Esophagus squamous epithelium (tissue), 5 donors: Measurements from ENCODE around the gene CCDC88C. TPM values are rescaled to one million over a fixed set of nuclear protein-coding genes. Genes with fewer than 3 reads are reported as not detected.

Source experiments
- DNase-seq: peaks from one replicate; lab custom pipeline; 2025; lab: John Stamatoyannopoulos, UW
- H3K27ac ChIP-seq, 4 donors: fragments of 200-600 bp; sonication (generic); one replicate each; pipeline ENCODE4 v1.5.1; 2016 to 2019; ENCODE audit warnings: mild to moderate bottlenecking in 1 of 4
- H3K27me3 ChIP-seq, 4 donors: fragments of 200-600 bp; sonication (generic); 1 replicate in 3 of 4; 2 replicates in 1 of 4; pipeline versions ENCODE4 v1.5.1 to v1.6.0; 2017 to 2021; ENCODE audit warnings: antibody characterized with exemption in 1 of 4
- H3K36me3 ChIP-seq, 3 donors: fragments of 200-600 bp; sonication (generic); one replicate each; pipeline ENCODE4 v1.5.1; 2016 to 2019
- H3K4me1 ChIP-seq, 3 donors: fragments of 200-600 bp; sonication (generic); one replicate each; pipeline ENCODE4 v1.5.1; 2017 to 2019
- H3K4me3 ChIP-seq, 4 donors: fragments of 200-600 bp; sonication (generic); 1 replicate in 3 of 4; 2 replicates in 1 of 4; pipeline ENCODE4 v1.5.1; 2016 to 2019; ENCODE audit warnings: mild to moderate bottlenecking in 2 of 4, moderate library complexity in 1 of 4
- H3K9me3 ChIP-seq, 3 donors: fragments of 200-600 bp; sonication (generic); one replicate each; pipeline ENCODE4 v1.5.1; 2016 to 2019
- CTCF ChIP-seq, 6 experiments: fragments of 450-650 bp in 4 of 6; fragments of 200-600 bp in 2 of 6; sonication (generic) in 2 of 6; IDR thresholded peaks; one replicate each; pipeline ENCODE4 v1.5.1; 2016 to 2019; ENCODE audit warnings: antibody characterized with exemption in 6 of 6, mild to moderate bottlenecking in 4 of 6, moderate library complexity in 4 of 6
- POLR2A ChIP-seq, 4 donors: fragments of 450-650 bp; IDR thresholded peaks; one replicate each; pipeline ENCODE4 v1.6.1; 2017; ENCODE audit warnings: antibody characterized with exemption in 4 of 4, mild to moderate bottlenecking in 4 of 4, moderate library complexity in 3 of 4
- WGBS, 2 donors: methylation state at CpG; one replicate each; pipeline ENCODE4 v1.1.5; 2018; 5-methylcytosine and 5-hydroxymethylcytosine counted together
- intact Hi-C: fragments of 100-400 bp; cut with DNase I; formaldehyde crosslinking; loops from one replicate; pipeline ENCODE4 v1.15.0; 2022
- total RNA-seq, 4 donors: library from RNA; depleted of rRNA; stranded (reverse); fragments of >200 nt; gene quantifications; one replicate each; pipeline ENCODE4 v1.1.0, GENCODE V29; 2016
- donor health status: DM: yes; HTN: yes; CAD: no.

Gene CCDC88C
- total RNA-seq, 4 donors from 2014 or later, result 23.2 to 31.5 (median 29.9) TPM

GRCh38 chr14:91456283-91456682, 38.7 kb upstream of the CCDC88C start:
- H3K27ac ChIP-seq, result no peak overlapping the region
- no peaks in the 10 kb centered on the region for H3K9me3 ChIP-seq
- 100% methylated on average over 1 of the region's 1 CpG for WGBS, 2 donors
- H3K36me3 ChIP-seq, result peaks cover 11 to 73% (median 27%) of the 10 kb centered on the region in 3 donors
- intact Hi-C loops, result no loop called here
- DNase-seq, result no peak
- H3K27me3 ChIP-seq, result no peaks in the 10 kb centered on the region
- H3K4me1 ChIP-seq, result no peaks in the 10 kb centered on the region
- no peak overlapping the region for H3K4me3 ChIP-seq
- TF ChIP-seq POLR2A (IDR thresholded peaks at IDR 0.05) (no peak), CTCF (IDR thresholded peaks at IDR 0.05) (no peak)

- intact Hi-C loops, result no loop called here
- 88 to 91% methylated on average over 2 to 3 of the region's 3 CpGs for WGBS, 2 donors
These were observed 37.0 kb upstream of the CCDC88C start for GRCh38 chr14:91454580-91454979.

GRCh38 chr14:91454155-91454554, 36.5 kb upstream of the CCDC88C start:
- H3K27me3 ChIP-seq, result no peaks in the 10 kb centered on the region
- TF ChIP-seq POLR2A (IDR thresholded peaks at IDR 0.05) (no peak), CTCF (IDR thresholded peaks at IDR 0.05) (no peak)
- no peak overlapping the region for H3K4me3 ChIP-seq
- DNase-seq, result no peak
- H3K27ac ChIP-seq, result no peak overlapping the region
- H3K36me3 ChIP-seq, result peaks cover 4 to 52% (median 14%) of the 10 kb centered on the region in 3 donors
- no peaks in the 10 kb centered on the region for H3K4me1 ChIP-seq
- intact Hi-C loops, result no loop called here
- H3K9me3 ChIP-seq, result no peaks in the 10 kb centered on the region

More at GRCh38 chr14:91454580-91454979, 37.0 kb upstream of the CCDC88C start:
- Histone ChIP-seq H3K27ac (no peak overlapping the region), H3K4me1 (no peaks in the 10 kb centered on the region), H3K27me3 (no peaks in the 10 kb centered on the region), H3K9me3 (no peaks in the 10 kb centered on the region), H3K4me3 (no peak overlapping the region), H3K36me3 (peaks cover 6 to 56% (median 18%) of the 10 kb centered on the region in 3 donors)
- TF ChIP-seq CTCF (IDR thresholded peaks at IDR 0.05) (no peak), POLR2A (IDR thresholded peaks at IDR 0.05) (no peak)
- DNase-seq, result no peak

GRCh38 chr14:91453744-91454143, 36.1 kb upstream of the CCDC88C start:
- intact Hi-C loops, result no loop called here
- Histone ChIP-seq H3K9me3 (no peaks in the 10 kb centered on the region), H3K36me3 (peaks cover under 1 to 48% (median 10%) of the 10 kb centered on the region in 3 donors), H3K27ac (no peak overlapping the region), H3K4me3 (no peak overlapping the region), H3K4me1 (no peaks in the 10 kb centered on the region), H3K27me3 (no peaks in the 10 kb centered on the region)
- TF ChIP-seq CTCF (IDR thresholded peaks at IDR 0.05) (no peak), POLR2A (IDR thresholded peaks at IDR 0.05) (no peak)
- no peak for DNase-seq
- WGBS, 2 donors, result 78 to 84% methylated on average over 5 of the region's 5 CpGs

- H3K4me3 ChIP-seq, result no peak overlapping the region
- peaks cover 0 to 4% (median 0%) of the 10 kb centered on the region in 4 donors for H3K27me3 ChIP-seq
- no peaks in the 10 kb centered on the region for H3K9me3 ChIP-seq
- H3K36me3 ChIP-seq, result no peaks in the 10 kb centered on the region
- TF ChIP-seq CTCF (IDR thresholded peaks at IDR 0.05), result no peak
- TF ChIP-seq POLR2A (IDR thresholded peaks at IDR 0.05), result no peak
- intact Hi-C loops, result no loop called here
- no peaks in the 10 kb centered on the region for H3K4me1 ChIP-seq
- WGBS, 2 donors, result 84 to 85% methylated on average over 6 of the region's 6 CpGs
- no peak overlapping the region for H3K27ac ChIP-seq
- no peak for DNase-seq
These were observed 26.9 kb upstream of the CCDC88C start for GRCh38 chr14:91444335-91445020.
